SK-N-SH treated with all-trans-retinoic acid at 6 μM for 48 hours (cell line): ENCODE measurements around the gene MTARC2.

Experiments
- ATAC-seq: fragments of 200-7000 bp; cut with Tn5 transposase; 3 replicates; pipeline ENCODE4 v1.9.1; 2020; ENCODE audit warnings: mild to moderate bottlenecking, moderate library complexity
- ARNTL ChIP-seq: fragments of 450-650 bp; formaldehyde crosslinking; IDR thresholded peaks from 2 replicates; pipeline ENCODE4 v1.5.0; 2020; ENCODE audit warnings: low read depth, mild to moderate bottlenecking, moderate library complexity, borderline replicate concordance
- BACH2 ChIP-seq: fragments of 250-450 bp; sonication (Bioruptor Pico); IDR thresholded peaks from 2 replicates; pipeline ENCODE4 v1.9.0; 2021; ENCODE audit warnings: mild to moderate bottlenecking, borderline replicate concordance
- CSDC2 ChIP-seq: fragments of 250-450 bp; sonication (Bioruptor Pico); IDR thresholded peaks from 2 replicates; pipeline ENCODE4 v1.5.0; 2020; ENCODE audit warnings: mild to moderate bottlenecking, moderate library complexity
- GLIS3 ChIP-seq: fragments of 250-450 bp; sonication (Bioruptor Pico); IDR thresholded peaks from 2 replicates; pipeline ENCODE4 v1.5.0; 2020; ENCODE audit warnings: mild to moderate bottlenecking, moderate library complexity
- ISL1 ChIP-seq: fragments of 250-450 bp; sonication (Bioruptor Pico); IDR thresholded peaks from 2 replicates; pipeline ENCODE4 v2.1.2; 2022; ENCODE audit warnings: mild to moderate bottlenecking, moderate library complexity
- OSR1 ChIP-seq: fragments of 250-450 bp; sonication (Bioruptor Pico); IDR thresholded peaks from 2 replicates; pipeline ENCODE4 v1.8.0; 2022; ENCODE audit warnings: moderate library complexity, mild to moderate bottlenecking, inconsistent platforms
- PATZ1 ChIP-seq: fragments of 250-450 bp; sonication (Bioruptor Pico); IDR thresholded peaks from 2 replicates; pipeline ENCODE4 v1.8.0; 2020; ENCODE audit warnings: mild to moderate bottlenecking, moderate library complexity, borderline replicate concordance
- POU6F1 ChIP-seq: fragments of 250-450 bp; sonication (Bioruptor Pico); IDR thresholded peaks from 2 replicates; pipeline ENCODE4 v1.8.0; 2021; ENCODE audit warnings: low read depth, mild to moderate bottlenecking, moderate library complexity, borderline replicate concordance
- PPARA ChIP-seq: fragments of 250-450 bp; sonication (Bioruptor Pico); IDR thresholded peaks from 2 replicates; pipeline ENCODE4 v1.5.0; 2020; ENCODE audit warnings: mild to moderate bottlenecking, borderline replicate concordance
- RARB ChIP-seq: fragments of 250-450 bp; sonication (Bioruptor Pico); IDR thresholded peaks from 2 replicates; pipeline ENCODE4 v1.8.0; 2021; ENCODE audit warnings: mild to moderate bottlenecking, moderate library complexity
- TCF4 ChIP-seq: fragments of 250-450 bp; sonication (Bioruptor Pico); IDR thresholded peaks from 2 replicates; pipeline ENCODE4 v1.8.0; 2021; ENCODE audit warnings: mild to moderate bottlenecking, moderate library complexity, borderline replicate concordance
- ZFP3 ChIP-seq: fragments of 250-450 bp; sonication (Bioruptor Pico); IDR thresholded peaks from 2 replicates; pipeline ENCODE4 v1.5.0; 2020; ENCODE audit warnings: mild to moderate bottlenecking, moderate library complexity
- ZFP30 ChIP-seq: fragments of 450-650 bp; formaldehyde crosslinking; IDR thresholded peaks from 2 replicates; pipeline ENCODE4 v1.5.0; 2022; ENCODE audit warnings: mild to moderate bottlenecking, moderate library complexity
- ZNF565 ChIP-seq: fragments of 450-650 bp; formaldehyde crosslinking; conservative IDR thresholded peaks from 2 replicates; pipeline ENCODE4 v1.5.0; 2020; ENCODE audit warnings: low read depth, mild to moderate bottlenecking, moderate library complexity
- ZNF8 ChIP-seq: fragments of 450-650 bp; formaldehyde crosslinking; IDR thresholded peaks from 2 replicates; pipeline ENCODE4 v1.5.0; 2020; ENCODE audit warnings: mild to moderate bottlenecking, moderate library complexity
- TF ChIP-seq, protein P1 (sequence below): fragments of 250-450 bp; sonication (Bioruptor Pico); IDR thresholded peaks from 2 replicates; pipeline ENCODE4 v1.5.0; 2020; ENCODE audit warnings: mild to moderate bottlenecking, moderate library complexity
- TF ChIP-seq, protein P2 (sequence below): fragments of 250-450 bp; sonication (Bioruptor Pico); IDR thresholded peaks from 2 replicates; pipeline ENCODE4 v1.5.1; 2020; ENCODE audit warnings: low read depth, mild to moderate bottlenecking, moderate library complexity

Gene MTARC2

DNA sequence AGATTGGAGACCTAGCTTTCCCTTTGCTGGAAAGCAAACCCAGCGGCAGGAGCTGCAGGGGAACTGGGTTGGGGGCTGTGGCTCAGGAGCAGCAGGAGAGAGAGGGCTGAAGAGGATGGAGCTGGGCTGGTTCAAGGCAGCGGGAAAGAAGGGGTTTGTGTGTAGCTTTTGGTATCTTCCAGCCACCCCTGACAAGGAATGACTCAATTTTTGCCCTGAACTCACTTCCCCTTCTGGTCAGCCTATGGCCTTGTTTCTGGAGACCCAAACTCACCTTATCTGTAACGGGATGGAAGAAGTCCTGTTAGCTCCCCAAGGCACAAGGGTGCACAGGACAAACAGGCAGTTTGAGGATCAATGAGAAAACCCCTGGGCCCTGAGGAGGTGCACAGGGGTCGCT, 44.8 kb upstream of the MTARC2 start:
- TF ChIP-seq ISL1 (CRISPR knock-in tag) (no peak), RARB (CRISPR knock-in tag) (no peak), ZFP3 (CRISPR knock-in tag) (no peak)

DNA sequence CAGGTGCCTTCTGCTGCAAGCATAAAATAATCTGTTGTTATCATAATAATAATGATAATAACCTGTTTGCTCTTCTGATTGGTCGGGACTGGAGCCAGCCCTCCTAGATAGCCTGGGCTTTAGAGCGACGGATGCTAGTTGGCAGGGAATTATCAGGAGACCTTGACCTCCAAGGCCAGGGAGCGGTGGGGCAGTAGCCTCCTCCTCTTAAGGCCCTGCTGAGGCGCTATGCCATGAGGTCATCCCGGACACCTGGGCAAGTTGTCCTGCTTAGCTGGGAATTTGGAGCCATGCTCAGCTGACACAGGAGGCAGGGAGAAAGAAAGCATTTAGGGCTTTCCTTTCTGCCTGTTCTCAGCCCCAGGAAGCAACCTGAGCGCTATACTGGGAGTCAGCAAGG, 42.3 kb upstream of the MTARC2 start:
- TF ChIP-seq, protein P1, sequence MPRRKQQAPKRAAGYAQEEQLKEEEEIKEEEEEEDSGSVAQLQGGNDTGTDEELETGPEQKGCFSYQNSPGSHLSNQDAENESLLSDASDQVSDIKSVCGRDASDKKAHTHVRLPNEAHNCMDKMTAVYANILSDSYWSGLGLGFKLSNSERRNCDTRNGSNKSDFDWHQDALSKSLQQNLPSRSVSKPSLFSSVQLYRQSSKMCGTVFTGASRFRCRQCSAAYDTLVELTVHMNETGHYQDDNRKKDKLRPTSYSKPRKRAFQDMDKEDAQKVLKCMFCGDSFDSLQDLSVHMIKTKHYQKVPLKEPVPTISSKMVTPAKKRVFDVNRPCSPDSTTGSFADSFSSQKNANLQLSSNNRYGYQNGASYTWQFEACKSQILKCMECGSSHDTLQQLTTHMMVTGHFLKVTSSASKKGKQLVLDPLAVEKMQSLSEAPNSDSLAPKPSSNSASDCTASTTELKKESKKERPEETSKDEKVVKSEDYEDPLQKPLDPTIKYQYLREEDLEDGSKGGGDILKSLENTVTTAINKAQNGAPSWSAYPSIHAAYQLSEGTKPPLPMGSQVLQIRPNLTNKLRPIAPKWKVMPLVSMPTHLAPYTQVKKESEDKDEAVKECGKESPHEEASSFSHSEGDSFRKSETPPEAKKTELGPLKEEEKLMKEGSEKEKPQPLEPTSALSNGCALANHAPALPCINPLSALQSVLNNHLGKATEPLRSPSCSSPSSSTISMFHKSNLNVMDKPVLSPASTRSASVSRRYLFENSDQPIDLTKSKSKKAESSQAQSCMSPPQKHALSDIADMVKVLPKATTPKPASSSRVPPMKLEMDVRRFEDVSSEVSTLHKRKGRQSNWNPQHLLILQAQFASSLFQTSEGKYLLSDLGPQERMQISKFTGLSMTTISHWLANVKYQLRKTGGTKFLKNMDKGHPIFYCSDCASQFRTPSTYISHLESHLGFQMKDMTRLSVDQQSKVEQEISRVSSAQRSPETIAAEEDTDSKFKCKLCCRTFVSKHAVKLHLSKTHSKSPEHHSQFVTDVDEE (CRISPR knock-in tag): no peak
- TF ChIP-seq GLIS3 (no peak), ZNF565 (CRISPR knock-in tag) (no peak), TCF4 (no peak), ZNF8 (CRISPR knock-in tag) (no peak)
- TF ChIP-seq, protein P2, sequence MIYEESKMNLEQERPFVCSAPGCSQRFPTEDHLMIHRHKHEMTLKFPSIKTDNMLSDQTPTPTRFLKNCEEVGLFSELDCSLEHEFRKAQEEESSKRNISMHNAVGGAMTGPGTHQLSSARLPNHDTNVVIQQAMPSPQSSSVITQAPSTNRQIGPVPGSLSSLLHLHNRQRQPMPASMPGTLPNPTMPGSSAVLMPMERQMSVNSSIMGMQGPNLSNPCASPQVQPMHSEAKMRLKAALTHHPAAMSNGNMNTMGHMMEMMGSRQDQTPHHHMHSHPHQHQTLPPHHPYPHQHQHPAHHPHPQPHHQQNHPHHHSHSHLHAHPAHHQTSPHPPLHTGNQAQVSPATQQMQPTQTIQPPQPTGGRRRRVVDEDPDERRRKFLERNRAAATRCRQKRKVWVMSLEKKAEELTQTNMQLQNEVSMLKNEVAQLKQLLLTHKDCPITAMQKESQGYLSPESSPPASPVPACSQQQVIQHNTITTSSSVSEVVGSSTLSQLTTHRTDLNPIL: no peak
- ATAC-seq: no peak

More for the DNA sequence above, 44.8 kb upstream of the MTARC2 start:
- no peak for ATAC-seq

GRCh38 chr1:220706480-220706879, 41.6 kb upstream of the MTARC2 start:
- no peak for ATAC-seq
- TF ChIP-seq CSDC2 (CRISPR knock-in tag): no peak
- TF ChIP-seq ISL1 (CRISPR knock-in tag): no peak
- no peak for TF ChIP-seq RARB (CRISPR knock-in tag)
- TF ChIP-seq ZFP30 (CRISPR knock-in tag): no peak
- TF ChIP-seq ZNF565 (CRISPR knock-in tag): no peak
- TF ChIP-seq ZFP3 (CRISPR knock-in tag): no peak
- TF ChIP-seq ARNTL (CRISPR knock-in tag): no peak
- TF ChIP-seq OSR1 (CRISPR knock-in tag): no peak
- no peak for TF ChIP-seq PATZ1 (CRISPR knock-in tag)

- ATAC-seq: no peak
- TF ChIP-seq PPARA (CRISPR knock-in tag) (no peak), BACH2 (no peak), OSR1 (CRISPR knock-in tag) (no peak)
- TF ChIP-seq, protein P1 (CRISPR knock-in tag): no peak
- TF ChIP-seq, all 23 proteins: peak for 0
Measured at GRCh38 chr1:220707160-220707559, 41.0 kb upstream of the MTARC2 start.

DNA sequence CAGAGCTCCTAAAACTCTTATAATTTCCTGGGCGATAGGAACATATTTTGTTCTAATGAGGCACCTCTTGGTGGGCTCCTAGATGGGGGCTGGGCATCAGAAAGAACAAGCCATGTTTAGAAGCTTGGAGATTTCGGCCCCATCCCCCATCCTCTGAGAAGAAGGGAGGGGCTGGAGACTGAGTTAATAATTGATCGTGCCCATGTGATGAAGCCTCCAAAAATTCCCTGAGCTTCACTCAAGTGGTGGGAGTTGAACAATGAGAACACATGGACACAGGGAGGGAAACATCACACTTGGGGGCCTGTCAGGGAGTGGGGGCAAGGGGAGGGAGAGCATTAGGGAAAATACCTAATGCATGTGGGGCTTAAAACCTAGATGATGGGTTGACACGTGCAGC, 39.9 kb upstream of the MTARC2 start:
- ATAC-seq: no peak
- TF ChIP-seq POU6F1 (no peak), BACH2 (no peak)
